Suprapubic skin (tissue), 4 donors: ENCODE data around the gene CAPN3.

Experiments
- CTCF ChIP-seq, 2 donors: fragments of 200-600 bp in 1 of 2; fragments of 450-650 bp in 1 of 2; sonication (generic) in 1 of 2; IDR thresholded peaks; one replicate each; pipeline ENCODE4 v1.5.1; 2016 to 2019; ENCODE audit warnings: antibody characterized with exemption in 2 of 2, mild to moderate bottlenecking in 1 of 2, moderate library complexity in 1 of 2
- EP300 ChIP-seq: sonication (generic); formaldehyde crosslinking; IDR thresholded peaks from one replicate; pipeline ENCODE4 v1.6.1; 2017; ENCODE audit warnings: antibody characterized with exemption
- POLR2A ChIP-seq, 2 donors: fragments of 450-650 bp; IDR thresholded peaks; one replicate each; pipeline ENCODE4 v1.6.1; 2017; ENCODE audit warnings: antibody characterized with exemption in 2 of 2, mild to moderate bottlenecking in 2 of 2, moderate library complexity in 2 of 2
- POLR2AphosphoS5 ChIP-seq, 3 donors: sonication (generic); formaldehyde crosslinking; IDR thresholded peaks; one replicate each; pipeline ENCODE4 v1.6.1; 2017; ENCODE audit warnings: antibody characterized with exemption in 3 of 3

- no peak for TF ChIP-seq POLR2A (IDR thresholded peaks at IDR 0.05)
- TF ChIP-seq CTCF (IDR thresholded peaks at IDR 0.05), result no peak
- no peak for TF ChIP-seq EP300
- TF ChIP-seq POLR2AphosphoS5 (IDR thresholded peaks at IDR 0.05), result no peak
Measured at GRCh38 chr15:42331235-42331634, 28.1 kb upstream of the CAPN3 start.
